GM12892 (cell line): ENCODE data around the gene APLNR.

Source experiments
- POLR2A ChIP-seq: IDR thresholded peaks from 2 replicates; pipeline ENCODE4 v1.6.1; 2011; ENCODE audit warnings: low read depth, low read length, control low read depth
- TAF1 ChIP-seq: IDR thresholded peaks from 2 replicates; pipeline ENCODE4 v1.6.1; 2011; ENCODE audit warnings: low read depth, mild to moderate bottlenecking, control low read depth, low read length, borderline replicate concordance

- no peak for TF ChIP-seq POLR2A
- no peak for TF ChIP-seq TAF1
Observed at GRCh38 chr11:57235761-57236703, 1.0 kb downstream of the APLNR start.
